K562 (cell line): ENCODE results near the gene MYOC. TPM values are rescaled to one million over a fixed set of nuclear protein-coding genes. Genes with fewer than 3 reads are reported as not detected.
A peak's percentile ranks its signal among the peaks of the same experiment; 100 is the strongest.

Experiments
- CTCF ChIP-seq, 3 experiments: IDR thresholded peaks in 2 of 3; conservative IDR thresholded peaks in 1 of 3; 2 replicates each; pipeline ENCODE4 v1.5.1; 2011 to 2012; ENCODE audit warnings: low read length in 3 of 3, mild to moderate bottlenecking in 3 of 3, control low read depth in 2 of 3, improper control_type of control experiment in 1 of 3, inconsistent platforms in 1 of 3, low read depth in 1 of 3, mixed read lengths in 1 of 3, moderate library complexity in 1 of 3; ENCODE audit not compliant: insufficient read depth in 2 of 3
- CTCFL ChIP-seq: IDR thresholded peaks from 2 replicates; pipeline ENCODE4 v1.6.1; 2011; ENCODE audit warnings: borderline replicate concordance, low read depth, mild to moderate bottlenecking, moderate library complexity, low read length; ENCODE audit not compliant: insufficient read depth, poor library complexity, severe bottlenecking
- FOXA1 ChIP-seq: fragments of 450-650 bp; IDR thresholded peaks from 2 replicates; pipeline ENCODE4 v1.6.1; 2016; ENCODE audit warnings: mild to moderate bottlenecking, borderline replicate concordance
- HEY1 ChIP-seq: fragments of 250-450 bp; sonication (Bioruptor Pico); IDR thresholded peaks from 2 replicates; pipeline ENCODE4 v1.5.0; 2020; ENCODE audit warnings: mild to moderate bottlenecking, moderate library complexity, borderline replicate concordance
- MGA ChIP-seq: fragments of 450-650 bp; IDR thresholded peaks from 2 replicates; pipeline ENCODE4 v1.6.1; 2016; ENCODE audit warnings: mild to moderate bottlenecking, moderate library complexity
- MTA1 ChIP-seq: fragments of 450-650 bp; IDR thresholded peaks from 2 replicates; pipeline ENCODE4 v1.6.1; 2017; ENCODE audit warnings: borderline replicate concordance
- MYC ChIP-seq, 2 experiments: fragments of 250-450 bp in 1 of 2; sonication (Bioruptor Pico) in 1 of 2; IDR thresholded peaks; 2 replicates each; pipeline versions ENCODE4 v1.5.1 to v1.6.1; 2012 to 2021; ENCODE audit warnings: low read depth in 2 of 2, borderline replicate concordance in 1 of 2, improper control_type of control experiment in 1 of 2, low read length in 1 of 2, mild to moderate bottlenecking in 1 of 2, moderate library complexity in 1 of 2
- RAD21 ChIP-seq, 2 experiments: fragments of 250-450 bp in 1 of 2; fragments of 450-650 bp in 1 of 2; sonication (Bioruptor Pico) in 1 of 2; formaldehyde crosslinking in 1 of 2; IDR thresholded peaks in 1 of 2; conservative IDR thresholded peaks in 1 of 2; 2 replicates each; pipeline versions ENCODE4 v1.4.0 to v1.8.0; 2020 to 2022; ENCODE audit warnings: mild to moderate bottlenecking in 2 of 2, moderate library complexity in 1 of 2
- ZKSCAN3 ChIP-seq: fragments of 250-450 bp; sonication (Bioruptor Pico); IDR thresholded peaks from 2 replicates; pipeline ENCODE4 v1.4.0; 2020
- polyA plus RNA-seq, 8 experiments: library from polyadenylated mRNA; depleted of rRNA in 4 of 8; stranded (reverse) in 5 of 8; unstranded in 3 of 8; fragments of >200 nt; fragmentation: Nextera tagmentation in 2 of 8; fragmentation: Illumina TruSeq in 1 of 8; extraction: Ambion mirVana in 2 of 8; extraction: Trizol in 1 of 8; gene quantifications; 2 replicates each; pipeline versions ENCODE4 v1.2.1 to v1.2.3, GENCODE V29; 2011 to 2014; ENCODE audit warnings: inconsistent platforms in 1 of 8, missing spikeins in 1 of 8
- total RNA-seq, 7 experiments: library from RNA; depleted of rRNA in 6 of 7; stranded (reverse); fragments of >200 nt in 6 of 7; fragmentation: Illumina TruSeq in 2 of 7; extraction: Trizol in 2 of 7; gene quantifications; 2 replicates each; pipeline versions ENCODE4 v1.2.1 to v1.2.3, GENCODE V29; 2011 to 2021; ENCODE audit warnings: low replicate concordance in 1 of 7

The MYOC gene
- total and polyA plus RNA-seq, 9 of the 15 experiments (the other 6 are each of a cell fraction or from before 2014, with no cell fraction given): not detected

- peak; percentile 36; the same call in 1 of the 2 replicates for TF ChIP-seq MGA
- peak; percentile 32 to 86 (median 69); a peak in 5 of 6 replicates for TF ChIP-seq CTCF (IDR thresholded peaks at IDR 0.05 in 2 of 3, conservative IDR thresholded peaks at IDR 0.05 in 1 of 3; ENCODE audit: insufficient read depth in 2 of 3, low read depth in 1 of 3, low read length in 3 of 3)
- no peak for TF ChIP-seq ZKSCAN3 (CRISPR knock-in tag)
- TF ChIP-seq MTA1: no peak
- peak in 1 of 2 experiments; percentile 52; a peak in 2 of 4 replicates for TF ChIP-seq RAD21 (CRISPR knock-in tag; conservative IDR thresholded peaks at IDR 0.05 in 1 of 2, IDR thresholded peaks at IDR 0.05 in 1 of 2)
- TF ChIP-seq HEY1 (CRISPR knock-in tag): no peak
- no peak for TF ChIP-seq FOXA1
- peak; percentile 39; the same call in 1 of the 2 replicates for TF ChIP-seq MYC (IDR thresholded peaks at IDR 0.05; ENCODE audit: low read depth, low read length)
- TF ChIP-seq MYC (CRISPR knock-in tag; IDR thresholded peaks at IDR 0.05; ENCODE audit: borderline replicate concordance, low read depth): no peak
- peak; percentile 81 for TF ChIP-seq CTCFL
These were observed 11.2 kb downstream of the MYOC start (continued) for GRCh38 chr1:171641076-171641864.
